B cell (primary cell): Measurements from ENCODE around the gene NMB. TPM values are rescaled to one million over a fixed set of nuclear protein-coding genes. Genes with fewer than 3 reads are reported as not detected.
A peak's percentile ranks its signal among the peaks of the same experiment; 100 is the strongest.

Experiments
- ATAC-seq: fragments of 200-7000 bp; cut with Tn5 transposase; one replicate; pipeline ENCODE4 v1.10.0; 2021; ENCODE audit warnings: low read depth, mild to moderate bottlenecking, moderate number of reproducible peaks, moderate library complexity
- CTCF ChIA-PET: fragments of 350-600 bp; sonication (Branson Sonifier 250); formaldehyde crosslinking; loops from one replicate; lab custom pipeline; 2021; ENCODE audit warnings: antibody characterized with exemption, inconsistent platforms; lab: Charles Lee
- POLR2A ChIA-PET: fragments of 350-600 bp; sonication (Branson Sonifier 250); formaldehyde crosslinking; loops from one replicate; lab custom pipeline; 2021; ENCODE audit warnings: antibody characterized with exemption; lab: Charles Lee
- DNase-seq: peaks from one replicate; pipeline ENCODE4 v3.0.0; 2013
- H2AFZ ChIP-seq: 2 replicates; pipeline ENCODE4 v1.6.1; 2012; ENCODE audit warnings: mild to moderate bottlenecking, low read depth, low read length; ENCODE audit not compliant: insufficient read depth, poor library complexity, severe bottlenecking
- H3K27ac ChIP-seq, 2 donors: 1 replicate in 1 of 2; 2 replicates in 1 of 2; pipeline ENCODE4 v1.5.1; 2012 to 2013; ENCODE audit warnings: low read length in 2 of 2, mild to moderate bottlenecking in 2 of 2, moderate library complexity in 1 of 2
- H3K27me3 ChIP-seq, 4 experiments: fragments of 200-600 bp in 1 of 4; sonication (generic) in 1 of 4; replicated peaks in 1 of 4; 1 replicate in 2 of 4; 2 replicates in 2 of 4; pipeline versions ENCODE4 v1.6.1 to v1.7.0; 2013 to 2016; ENCODE audit warnings: low read length in 3 of 4, mild to moderate bottlenecking in 2 of 4, mixed read lengths in 1 of 4, moderate library complexity in 1 of 4; ENCODE audit not compliant: insufficient read depth in 4 of 4, control insufficient read depth in 3 of 4; ENCODE audit errors: control extremely low read depth in 1 of 4
- H3K36me3 ChIP-seq, 2 experiments: replicated peaks in 1 of 2; 1 replicate in 1 of 2; 2 replicates in 1 of 2; pipeline versions ENCODE4 v1.6.1 to v1.7.1; 2013; ENCODE audit warnings: low read length in 1 of 2; ENCODE audit not compliant: insufficient read depth in 2 of 2, control insufficient read depth in 1 of 2; ENCODE audit errors: control extremely low read depth in 1 of 2, extremely low read depth in 1 of 2
- H3K4me1 ChIP-seq, 2 donors: fragments of 200-600 bp in 1 of 2; sonication (generic) in 1 of 2; 1 replicate in 1 of 2; 2 replicates in 1 of 2; pipeline versions ENCODE4 v1.5.1 to v1.6.1; 2013 to 2017; ENCODE audit warnings: low read length in 2 of 2; ENCODE audit not compliant: control insufficient read depth in 2 of 2, insufficient read depth in 2 of 2
- H3K4me2 ChIP-seq: replicated peaks from 2 replicates; pipeline ENCODE3; 2012; ENCODE audit warnings: mild to moderate bottlenecking, low read depth, low read length; ENCODE audit not compliant: poor library complexity, severe bottlenecking
- H3K4me3 ChIP-seq, 5 experiments: fragments of 200-600 bp in 1 of 5; sonication (generic) in 1 of 5; 1 replicate in 3 of 5; 2 replicates in 2 of 5; pipeline versions ENCODE4 v1.5.1 to v1.7.0; 2011 to 2016; ENCODE audit warnings: low read length in 4 of 5, mild to moderate bottlenecking in 4 of 5, low read depth in 2 of 5, control low read depth in 1 of 5, moderate library complexity in 1 of 5; ENCODE audit not compliant: insufficient read depth in 1 of 5; ENCODE audit errors: control extremely low read depth in 1 of 5, extremely low read depth in 1 of 5
- H3K79me2 ChIP-seq: fragments of 200-600 bp; sonication (generic); one replicate; pipeline ENCODE4 v1.6.0; 2016; ENCODE audit warnings: low read length; ENCODE audit not compliant: control insufficient read depth, insufficient read depth
- H3K9ac ChIP-seq: fragments of 200-600 bp; sonication (generic); 2 replicates; pipeline ENCODE4 v1.6.1; 2017; ENCODE audit warnings: mild to moderate bottlenecking, low read length, moderate library complexity
- H3K9me3 ChIP-seq, 3 donors: one replicate each; pipeline versions ENCODE4 v1.6.1 to v1.7.1; 2013; ENCODE audit warnings: low read length in 2 of 3; ENCODE audit not compliant: control insufficient read depth in 2 of 3, insufficient read depth in 1 of 3; ENCODE audit errors: control extremely low read depth in 1 of 3
- H4K20me1 ChIP-seq: 2 replicates; pipeline ENCODE4 v1.6.0; 2012; ENCODE audit warnings: mild to moderate bottlenecking, low read length; ENCODE audit not compliant: insufficient read depth, control insufficient read depth, poor library complexity, severe bottlenecking
- H3K27ac Mint-ChIP-seq: one replicate; pipeline ENCODE4 v1.8.0; 2021; ENCODE audit warnings: mixed read lengths
- H3K27me3 Mint-ChIP-seq: one replicate; pipeline ENCODE4 v1.8.0; 2021; ENCODE audit warnings: mixed read lengths
- H3K4me1 Mint-ChIP-seq: one replicate; pipeline ENCODE4 v1.8.0; 2021; ENCODE audit warnings: mixed read lengths
- H3K4me3 Mint-ChIP-seq: one replicate; pipeline ENCODE4 v1.8.0; 2021; ENCODE audit warnings: mixed read lengths
- H3K9me3 Mint-ChIP-seq: one replicate; pipeline ENCODE4 v1.8.0; 2022; ENCODE audit warnings: mixed read lengths; ENCODE audit not compliant: insufficient read depth
- CTCF ChIP-seq: fragments of 200-600 bp; IDR thresholded peaks from one replicate; pipeline ENCODE4 v1.8.0; 2022; ENCODE audit warnings: antibody characterized with exemption, mild to moderate bottlenecking
- EZH2 ChIP-seq: IDR thresholded peaks from 2 replicates; pipeline ENCODE4 v1.6.1; 2012; ENCODE audit warnings: borderline replicate concordance, low read depth, mild to moderate bottlenecking, moderate library complexity, low read length; ENCODE audit not compliant: insufficient read depth, poor library complexity, severe bottlenecking
- WGBS: methylation state at CpG from one replicate; pipeline ENCODE4 v1.1.5; 2013; ENCODE audit warnings: missing lambda C conversion rate; ENCODE audit not compliant: insufficient coverage; 5-methylcytosine and 5-hydroxymethylcytosine counted together
- intact Hi-C: fragments of 100-400 bp; cut with micrococcal nuclease; formaldehyde crosslinking; loops from one replicate; pipeline ENCODE4 v1.10.0; 2022
- polyA plus RNA-seq: library from polyadenylated mRNA; depleted of rRNA; stranded (reverse); fragments of >200 nt; gene quantifications from 2 replicates; pipeline ENCODE4 v1.2.3, GENCODE V29; 2012
- total RNA-seq, 2 donors: library from RNA; stranded (reverse); fragments of 120-200 nt in 1 of 2; gene quantifications; 1 replicate in 1 of 2; 2 replicates in 1 of 2; pipeline versions ENCODE4 v1.2.3 to v1.2.4, GENCODE V29; 2013 to 2022

NMB gene
- total and polyA plus RNA-seq, 2 donors (not counting 1 experiment from before 2014, with no cell fraction given), result 2.3 to 3.0 TPM

GRCh38 chr15:84666373-84666772, 8.4 kb upstream of the NMB start:
- Mint-ChIP-seq H3K4me3 (no peak overlapping the region), H3K9me3 (no peaks in the 10 kb centered on the region), H3K27me3 (no peaks in the 10 kb centered on the region), H3K4me1 (no peaks in the 10 kb centered on the region), H3K27ac (peak overlapping the region; percentile 28)
- no peak overlapping the region for H2AFZ ChIP-seq
- H3K4me3 ChIP-seq, result no peak overlapping the region
- intact Hi-C loops, result no loop called here
- no peaks in the 10 kb centered on the region for H3K27me3 ChIP-seq
- TF ChIP-seq EZH2 (no peak), CTCF (no peak)
- CTCF ChIA-PET, result interaction anchor here (1.2 kb wide), 1 partner anchor 12 kb away, joined by 3 read pairs; the partner anchor contains the start of gene WDR73
- no peak overlapping the region for H3K4me2 ChIP-seq
- H3K36me3 ChIP-seq, result peaks cover 0 to 42% of the 10 kb centered on the region in 2 experiments
- H3K9ac ChIP-seq, result no peak overlapping the region
- H3K4me1 ChIP-seq, result no peaks in the 10 kb centered on the region
- DNase-seq, result no peak
- no peaks in the 10 kb centered on the region for H3K9me3 ChIP-seq
- no peaks in the 10 kb centered on the region for H3K79me2 ChIP-seq
- no peak overlapping the region for H3K27ac ChIP-seq
- no peak for ATAC-seq
- POLR2A ChIA-PET, result no interaction called here
- WGBS, result no CpG with 5 or more reads among the region's 2 CpGs
- H4K20me1 ChIP-seq, result no peaks in the 10 kb centered on the region

- Histone ChIP-seq H4K20me1 (no peaks in the 10 kb centered on the region), H3K27me3 (no peaks in the 10 kb centered on the region), H2AFZ (no peak overlapping the region), H3K4me1 (peaks cover 12 to 16% of the 10 kb centered on the region in 2 donors), H3K9ac (no peak overlapping the region), H3K9me3 (no peaks in the 10 kb centered on the region), H3K4me3 (no peak overlapping the region), H3K79me2 (no peaks in the 10 kb centered on the region), H3K36me3 (peaks cover 0 to 6% of the 10 kb centered on the region in 2 experiments), H3K27ac (no peak overlapping the region), H3K4me2 (no peak overlapping the region)
- Mint-ChIP-seq H3K9me3 (no peaks in the 10 kb centered on the region), H3K27me3 (no peaks in the 10 kb centered on the region), H3K4me3 (no peak overlapping the region), H3K4me1 (peaks cover 22% of the 10 kb centered on the region), H3K27ac (no peak overlapping the region)
- ChIA-PET CTCF (no interaction called here), POLR2A (interaction anchor here (0.6 to 0.8 kb wide), 2 partner anchors 50 to 70 kb away, joined by 3 read pairs; no protein-coding TSS in a partner anchor)
- 98% methylated on average over 10 of the region's 10 CpGs for WGBS
- intact Hi-C loops, result no loop called here
- no peak for TF ChIP-seq CTCF
- no peak for TF ChIP-seq EZH2
- DNase-seq (no peak), ATAC-seq (no peak)
Observed at GRCh38 chr15:84661001-84661400, 3.0 kb upstream of the NMB start.
